Fibroblast of villous mesenchyme (primary cell): ENCODE measurements around the gene MLXIP. TPM values are rescaled to one million over a fixed set of nuclear protein-coding genes. Genes with fewer than 3 reads are reported as not detected.

Source experiments
- DNase-seq: peaks from one replicate; pipeline ENCODE4 v3.0.0-alpha.2; 2010; ENCODE audit warnings: low read depth
- H3K4me3 ChIP-seq: 2 replicates; pipeline ENCODE4 v1.5.1; 2011; ENCODE audit warnings: low read depth, mild to moderate bottlenecking, low read length
- total RNA-seq: library from RNA; depleted of rRNA; stranded (reverse); fragments of >200 nt; gene quantifications from 2 replicates; pipeline ENCODE4 v1.2.3, GENCODE V29; 2012
- TF ChIP-seq, protein P1 (sequence below): IDR thresholded peaks from 2 replicates; pipeline ENCODE4 v1.5.1; 2012; ENCODE audit warnings: low read depth, mild to moderate bottlenecking, low read length; ENCODE audit not compliant: insufficient read depth

Gene MLXIP
- total RNA-seq, 1 donor = 16.4 TPM

- DNase-seq = no peak
- no peak overlapping the region for H3K4me3 ChIP-seq
- TF ChIP-seq, protein P1, sequence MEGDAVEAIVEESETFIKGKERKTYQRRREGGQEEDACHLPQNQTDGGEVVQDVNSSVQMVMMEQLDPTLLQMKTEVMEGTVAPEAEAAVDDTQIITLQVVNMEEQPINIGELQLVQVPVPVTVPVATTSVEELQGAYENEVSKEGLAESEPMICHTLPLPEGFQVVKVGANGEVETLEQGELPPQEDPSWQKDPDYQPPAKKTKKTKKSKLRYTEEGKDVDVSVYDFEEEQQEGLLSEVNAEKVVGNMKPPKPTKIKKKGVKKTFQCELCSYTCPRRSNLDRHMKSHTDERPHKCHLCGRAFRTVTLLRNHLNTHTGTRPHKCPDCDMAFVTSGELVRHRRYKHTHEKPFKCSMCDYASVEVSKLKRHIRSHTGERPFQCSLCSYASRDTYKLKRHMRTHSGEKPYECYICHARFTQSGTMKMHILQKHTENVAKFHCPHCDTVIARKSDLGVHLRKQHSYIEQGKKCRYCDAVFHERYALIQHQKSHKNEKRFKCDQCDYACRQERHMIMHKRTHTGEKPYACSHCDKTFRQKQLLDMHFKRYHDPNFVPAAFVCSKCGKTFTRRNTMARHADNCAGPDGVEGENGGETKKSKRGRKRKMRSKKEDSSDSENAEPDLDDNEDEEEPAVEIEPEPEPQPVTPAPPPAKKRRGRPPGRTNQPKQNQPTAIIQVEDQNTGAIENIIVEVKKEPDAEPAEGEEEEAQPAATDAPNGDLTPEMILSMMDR = no peak
Observed at GRCh38 chr12:122187466-122187865, 108.9 kb downstream of the MLXIP start.

GRCh38 chr12:122189626-122190475 lies 111.3 kb downstream of the MLXIP start:
- TF ChIP-seq, protein P1 = no peak
- no peak for DNase-seq
- H3K4me3 ChIP-seq = no peak overlapping the region

GRCh38 chr12:122190842-122191668 lies 112.5 kb downstream of the MLXIP start:
- peak; percentile 59 for DNase-seq
- TF ChIP-seq, protein P1 = peak; percentile 89

DNA sequence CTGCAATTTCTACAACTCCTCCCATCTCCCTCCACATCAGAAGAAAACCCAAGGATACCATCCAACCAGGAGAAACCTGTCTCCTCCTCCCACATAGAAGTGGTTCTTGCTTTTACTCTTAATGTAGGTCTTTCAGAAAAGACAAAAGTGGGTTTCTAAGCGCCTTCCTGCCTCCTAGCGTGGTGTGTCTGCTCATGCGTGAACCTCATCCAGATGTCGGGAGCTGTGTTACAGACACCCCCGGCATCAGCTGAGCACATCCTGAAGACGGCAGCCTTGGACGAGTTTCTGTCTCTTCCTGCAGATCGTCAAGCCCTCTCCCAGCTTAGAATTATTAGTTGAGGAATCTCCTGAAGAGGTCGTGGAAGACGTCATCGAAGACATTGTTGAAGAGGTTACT lies 113.9 kb downstream of the MLXIP start:
- TF ChIP-seq, protein P1 = no peak
- no peak for DNase-seq

More at GRCh38 chr12:122190842-122191668, 112.5 kb downstream of the MLXIP start:
- H3K4me3 ChIP-seq = no peak overlapping the region

GRCh38 chr12:122194804-122195203 lies 116.2 kb downstream of the MLXIP start:
- no peak for DNase-seq
- TF ChIP-seq, protein P1 = no peak
- H3K4me3 ChIP-seq = no peak overlapping the region

More for the DNA sequence above, 113.9 kb downstream of the MLXIP start:
- H3K4me3 ChIP-seq = no peak overlapping the region

DNA sequence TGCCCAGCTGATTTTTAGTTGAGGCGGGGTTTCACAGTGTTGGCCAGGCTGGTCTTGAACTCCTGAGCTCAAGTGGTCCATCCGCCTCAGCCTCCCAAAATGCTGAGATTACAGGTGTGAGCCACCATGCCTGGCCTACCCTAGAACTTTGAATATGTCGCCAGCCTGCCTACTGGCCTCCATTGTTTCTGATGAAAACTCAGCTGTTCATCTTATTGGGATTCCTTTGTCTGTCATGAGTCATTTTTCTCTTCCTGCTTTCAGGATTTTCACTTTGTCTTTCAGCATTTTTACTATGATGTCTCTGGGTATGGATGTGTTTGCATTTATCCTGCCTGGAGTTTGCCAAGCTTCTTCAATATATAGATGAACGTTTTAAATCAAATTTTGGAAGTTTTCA lies 116.8 kb downstream of the MLXIP start:
- TF ChIP-seq, protein P1 = no peak
- H3K4me3 ChIP-seq = no peak overlapping the region
- DNase-seq = no peak

Other genes starting within 250 kb of the MLXIP start
- not detected in 2 replicates for gene HPD, start 219.9 kb upstream of the MLXIP start, total RNA-seq
- gene PSMD9, start 190.0 kb upstream of the MLXIP start, total RNA-seq = 28.9 and 35.1 TPM in 2 replicates
- gene CFAP251, start 160.2 kb upstream of the MLXIP start, total RNA-seq = 6.8 and 8.2 TPM in 2 replicates
- gene BCL7A, start 56.9 kb upstream of the MLXIP start, total RNA-seq = 3.9 TPM in 2 replicates
- not detected in 2 replicates for gene IL31, start 95.5 kb downstream of the MLXIP start, total RNA-seq
- gene LRRC43, start 104.4 kb downstream of the MLXIP start, total RNA-seq = 1.6 and 1.7 TPM in 2 replicates
- under 0.01 TPM in 2 replicates for gene B3GNT4, start 125.0 kb downstream of the MLXIP start, total RNA-seq
- 66.4 and 74.3 TPM in 2 replicates for gene DIABLO, start 147.3 kb downstream of the MLXIP start, total RNA-seq
- gene VPS33A, start 187.7 kb downstream of the MLXIP start, total RNA-seq = 19.0 and 23.7 TPM in 2 replicates